GM12878 (cell line): Measurements from ENCODE around the gene KDM2A. TPM values are rescaled to one million over a fixed set of nuclear protein-coding genes. Genes with fewer than 3 reads are reported as not detected.

Experiments used
- ATF3 ChIP-seq: IDR thresholded peaks from 2 replicates; pipeline ENCODE4 v1.6.1; 2011; ENCODE audit warnings: low read depth, mild to moderate bottlenecking, low read length, moderate library complexity, borderline replicate concordance; ENCODE audit errors: extremely low read depth
- BCL3 ChIP-seq: IDR thresholded peaks from 2 replicates; pipeline ENCODE4 v1.6.1; 2011; ENCODE audit warnings: borderline replicate concordance, low read depth, mild to moderate bottlenecking, moderate library complexity, low read length; ENCODE audit not compliant: insufficient read depth, poor library complexity, severe bottlenecking
- CBX3 ChIP-seq: fragments of 200-600 bp; sonication (generic); IDR thresholded peaks from 2 replicates; pipeline ENCODE4 v1.6.1; 2016; ENCODE audit warnings: low read depth, borderline replicate concordance
- E2F4 ChIP-seq: IDR thresholded peaks from 2 replicates; pipeline ENCODE4 v1.6.1; 2012; ENCODE audit warnings: low read depth, low read length, improper control_type of control experiment
- ETV6 ChIP-seq, 2 experiments: fragments of 450-650 bp in 1 of 2; IDR thresholded peaks in 1 of 2; conservative IDR thresholded peaks in 1 of 2; 2 replicates each; pipeline ENCODE4 v1.6.1; 2014; ENCODE audit warnings: antibody characterized with exemption in 1 of 2, borderline replicate concordance in 1 of 2, low read depth in 1 of 2, mild to moderate bottlenecking in 1 of 2, moderate library complexity in 1 of 2
- FOXK2 ChIP-seq: fragments of 450-650 bp; IDR thresholded peaks from 2 replicates; pipeline ENCODE4 v1.6.1; 2017; ENCODE audit warnings: mild to moderate bottlenecking, moderate library complexity
- HDAC2 ChIP-seq: fragments of 200-600 bp; sonication (generic); IDR thresholded peaks from 2 replicates; pipeline ENCODE4 v1.6.1; 2017
- LARP7 ChIP-seq: fragments of 450-650 bp; IDR thresholded peaks from 2 replicates; pipeline ENCODE4 v1.6.1; 2017; ENCODE audit warnings: mild to moderate bottlenecking
- MYC ChIP-seq: IDR thresholded peaks from 2 replicates; pipeline ENCODE4 v1.6.1; 2011; ENCODE audit warnings: mild to moderate bottlenecking, low read length, moderate library complexity, inconsistent platforms; ENCODE audit not compliant: insufficient read depth, insufficient replicate concordance, insufficient read length, severe bottlenecking
- POLR2A ChIP-seq: IDR thresholded peaks from 2 replicates; pipeline ENCODE4 v1.6.1; 2011; ENCODE audit warnings: low read depth, mild to moderate bottlenecking, low read length
- SIN3A ChIP-seq: IDR thresholded peaks from 2 replicates; pipeline ENCODE4 v1.6.1; 2012; ENCODE audit warnings: low read depth, low read length, improper control_type of control experiment
- WRNIP1 ChIP-seq: IDR thresholded peaks from 2 replicates; pipeline ENCODE4 v1.6.1; 2011; ENCODE audit warnings: low read depth, low read length, improper control_type of control experiment, borderline replicate concordance
- YBX1 ChIP-seq: fragments of 450-650 bp; IDR thresholded peaks from 2 replicates; pipeline ENCODE4 v1.6.1; 2016; ENCODE audit warnings: antibody characterized with exemption
- ZBTB4 ChIP-seq: fragments of 450-650 bp; formaldehyde crosslinking; IDR thresholded peaks from 2 replicates; pipeline ENCODE4 v1.4.0; 2022; ENCODE audit warnings: mild to moderate bottlenecking, moderate library complexity
- polyA plus RNA-seq, 11 experiments: library from polyadenylated mRNA; depleted of rRNA in 4 of 11; unstranded in 6 of 11; stranded (reverse) in 5 of 11; fragments of >200 nt; fragmentation: Nextera tagmentation in 4 of 11; fragmentation: Illumina TruSeq in 1 of 11; extraction: Ambion mirVana in 4 of 11; extraction: Trizol in 1 of 11; gene quantifications; 1 replicate in 1 of 11; 2 replicates in 10 of 11; pipeline versions ENCODE4 v1.2.1 to v1.2.3, GENCODE V29; 2011 to 2016; ENCODE audit warnings: inconsistent platforms in 2 of 11, missing spikeins in 2 of 11, low read depth in 1 of 11
- total RNA-seq, 4 experiments: library from RNA; depleted of rRNA in 3 of 4; stranded (reverse); fragments of >200 nt in 3 of 4; fragmentation: Illumina TruSeq in 1 of 4; extraction: Trizol in 1 of 4; gene quantifications; 2 replicates each; pipeline versions ENCODE4 v1.2.1 to v1.2.3, GENCODE V29; 2013 to 2021
- TF ChIP-seq, protein P1 (sequence below): IDR thresholded peaks from 2 replicates; pipeline ENCODE4 v1.6.1; 2011; ENCODE audit warnings: mild to moderate bottlenecking, low read depth, low read length, moderate library complexity; ENCODE audit not compliant: insufficient replicate concordance
- TF ChIP-seq, protein P2 (sequence below): fragments of 450-650 bp; IDR thresholded peaks from 2 replicates; pipeline ENCODE4 v1.6.1; 2016; ENCODE audit warnings: mild to moderate bottlenecking, moderate library complexity, borderline replicate concordance

Gene KDM2A
- total and polyA plus RNA-seq, 10 of the 15 experiments (the other 5 are each of a cell fraction or from before 2014, with no cell fraction given) = 10.5 to 69.3 (median 41.6) TPM

DNA sequence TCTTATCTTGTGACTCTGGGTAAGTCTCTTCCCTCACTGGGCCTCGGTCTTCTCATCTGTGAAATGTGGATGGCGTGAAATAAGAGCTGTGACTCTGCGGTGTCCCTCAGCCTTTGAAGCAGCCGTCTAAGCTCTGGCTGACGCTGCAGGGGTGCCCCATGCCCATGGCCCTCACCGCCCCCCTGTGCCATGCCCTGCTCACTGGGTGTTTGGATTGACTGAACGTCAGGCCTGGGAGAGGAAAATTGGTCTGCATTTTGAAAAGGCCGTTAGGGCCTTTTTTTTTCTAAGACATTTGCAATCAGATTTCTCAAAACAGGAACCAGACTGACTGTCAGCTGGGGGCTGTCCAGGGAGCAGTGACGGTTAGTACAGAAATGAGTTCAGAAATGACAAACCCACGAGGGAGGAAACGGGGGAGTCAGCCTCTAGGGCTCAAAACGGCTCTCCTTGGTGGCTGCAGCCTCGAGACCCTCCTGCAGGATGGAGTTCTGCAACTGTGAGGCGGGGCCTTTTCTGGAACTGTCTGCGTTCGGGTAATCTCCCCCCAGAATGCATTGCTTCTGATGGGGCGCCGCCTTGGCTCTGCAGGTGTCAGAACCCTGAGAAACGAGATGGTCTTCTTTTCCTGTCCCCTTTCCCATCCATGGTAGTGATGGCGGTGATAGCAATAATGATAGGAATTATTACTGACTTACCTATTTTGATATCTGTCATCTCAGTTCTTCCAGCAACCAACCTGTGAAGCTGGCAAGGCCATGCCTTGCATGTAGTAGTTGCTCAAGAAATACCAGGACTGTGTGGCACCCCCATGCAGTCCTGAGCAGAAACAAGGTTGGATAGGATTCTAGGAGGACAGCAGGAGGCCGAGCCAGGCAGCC, 149.3 kb downstream of the KDM2A start (continued):
- TF ChIP-seq WRNIP1 (0 out of 2 replicates have a peak, but pooled peaks have one; percentile 63), LARP7 (0 out of 2 replicates have a peak, but pooled peaks have one; percentile 15), SIN3A (peak; percentile 80), ETV6 (conservative IDR thresholded peaks at IDR 0.05 in 1 of 2, IDR thresholded peaks at IDR 0.05 in 1 of 2; ENCODE audit: borderline replicate concordance in 1 of 2, low read depth in 1 of 2) (peak in 1 of 2 experiments; percentile 48; a peak in 1 of 4 replicates), ZBTB4 (CRISPR knock-in tag) (no peak), MYC (no peak), FOXK2 (no peak), YBX1 (no peak), HDAC2 (no peak), BCL3 (peak; percentile 53), POLR2A (peak; percentile 50), E2F4 (no peak), CBX3 (no peak), ATF3 (no peak)
- TF ChIP-seq, protein P1, sequence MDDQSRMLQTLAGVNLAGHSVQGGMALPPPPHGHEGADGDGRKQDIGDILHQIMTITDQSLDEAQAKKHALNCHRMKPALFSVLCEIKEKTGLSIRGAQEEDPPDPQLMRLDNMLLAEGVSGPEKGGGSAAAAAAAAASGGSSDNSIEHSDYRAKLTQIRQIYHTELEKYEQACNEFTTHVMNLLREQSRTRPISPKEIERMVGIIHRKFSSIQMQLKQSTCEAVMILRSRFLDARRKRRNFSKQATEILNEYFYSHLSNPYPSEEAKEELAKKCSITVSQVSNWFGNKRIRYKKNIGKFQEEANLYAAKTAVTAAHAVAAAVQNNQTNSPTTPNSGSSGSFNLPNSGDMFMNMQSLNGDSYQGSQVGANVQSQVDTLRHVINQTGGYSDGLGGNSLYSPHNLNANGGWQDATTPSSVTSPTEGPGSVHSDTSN = peak; percentile 76
- TF ChIP-seq, protein P2, sequence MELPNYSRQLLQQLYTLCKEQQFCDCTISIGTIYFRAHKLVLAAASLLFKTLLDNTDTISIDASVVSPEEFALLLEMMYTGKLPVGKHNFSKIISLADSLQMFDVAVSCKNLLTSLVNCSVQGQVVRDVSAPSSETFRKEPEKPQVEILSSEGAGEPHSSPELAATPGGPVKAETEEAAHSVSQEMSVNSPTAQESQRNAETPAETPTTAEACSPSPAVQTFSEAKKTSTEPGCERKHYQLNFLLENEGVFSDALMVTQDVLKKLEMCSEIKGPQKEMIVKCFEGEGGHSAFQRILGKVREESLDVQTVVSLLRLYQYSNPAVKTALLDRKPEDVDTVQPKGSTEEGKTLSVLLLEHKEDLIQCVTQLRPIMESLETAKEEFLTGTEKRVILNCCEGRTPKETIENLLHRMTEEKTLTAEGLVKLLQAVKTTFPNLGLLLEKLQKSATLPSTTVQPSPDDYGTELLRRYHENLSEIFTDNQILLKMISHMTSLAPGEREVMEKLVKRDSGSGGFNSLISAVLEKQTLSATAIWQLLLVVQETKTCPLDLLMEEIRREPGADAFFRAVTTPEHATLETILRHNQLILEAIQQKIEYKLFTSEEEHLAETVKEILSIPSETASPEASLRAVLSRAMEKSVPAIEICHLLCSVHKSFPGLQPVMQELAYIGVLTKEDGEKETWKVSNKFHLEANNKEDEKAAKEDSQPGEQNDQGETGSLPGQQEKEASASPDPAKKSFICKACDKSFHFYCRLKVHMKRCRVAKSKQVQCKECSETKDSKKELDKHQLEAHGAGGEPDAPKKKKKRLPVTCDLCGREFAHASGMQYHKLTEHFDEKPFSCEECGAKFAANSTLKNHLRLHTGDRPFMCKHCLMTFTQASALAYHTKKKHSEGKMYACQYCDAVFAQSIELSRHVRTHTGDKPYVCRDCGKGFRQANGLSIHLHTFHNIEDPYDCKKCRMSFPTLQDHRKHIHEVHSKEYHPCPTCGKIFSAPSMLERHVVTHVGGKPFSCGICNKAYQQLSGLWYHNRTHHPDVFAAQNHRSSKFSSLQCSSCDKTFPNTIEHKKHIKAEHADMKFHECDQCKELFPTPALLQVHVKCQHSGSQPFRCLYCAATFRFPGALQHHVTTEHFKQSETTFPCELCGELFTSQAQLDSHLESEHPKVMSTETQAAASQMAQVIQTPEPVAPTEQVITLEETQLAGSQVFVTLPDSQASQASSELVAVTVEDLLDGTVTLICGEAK = no peak
